ENCODE data around the gene CACNG3.

GRCh38 chr16:24319126-24319814, 63.1 kb downstream of the CACNG3 start:
- no peak for TF ChIP-seq CTCF (IDR thresholded peaks at IDR 0.05)
- no peak for TF ChIP-seq POLR2A (IDR thresholded peaks at IDR 0.05)
- TF ChIP-seq POLR2AphosphoS5 (IDR thresholded peaks at IDR 0.05): no peak
- no peak for TF ChIP-seq EP300 (IDR thresholded peaks at IDR 0.05)
